Measurements from ENCODE around the gene TSFM. TPM values are rescaled to one million over a fixed set of nuclear protein-coding genes. Genes with fewer than 3 reads are reported as not detected.
A peak's percentile ranks its signal among the peaks of the same experiment; 100 is the strongest.

The TSFM gene
- total and polyA plus RNA-seq, 11 donors, result 37.6 to 80.8 (median 45.4) TPM

DNA sequence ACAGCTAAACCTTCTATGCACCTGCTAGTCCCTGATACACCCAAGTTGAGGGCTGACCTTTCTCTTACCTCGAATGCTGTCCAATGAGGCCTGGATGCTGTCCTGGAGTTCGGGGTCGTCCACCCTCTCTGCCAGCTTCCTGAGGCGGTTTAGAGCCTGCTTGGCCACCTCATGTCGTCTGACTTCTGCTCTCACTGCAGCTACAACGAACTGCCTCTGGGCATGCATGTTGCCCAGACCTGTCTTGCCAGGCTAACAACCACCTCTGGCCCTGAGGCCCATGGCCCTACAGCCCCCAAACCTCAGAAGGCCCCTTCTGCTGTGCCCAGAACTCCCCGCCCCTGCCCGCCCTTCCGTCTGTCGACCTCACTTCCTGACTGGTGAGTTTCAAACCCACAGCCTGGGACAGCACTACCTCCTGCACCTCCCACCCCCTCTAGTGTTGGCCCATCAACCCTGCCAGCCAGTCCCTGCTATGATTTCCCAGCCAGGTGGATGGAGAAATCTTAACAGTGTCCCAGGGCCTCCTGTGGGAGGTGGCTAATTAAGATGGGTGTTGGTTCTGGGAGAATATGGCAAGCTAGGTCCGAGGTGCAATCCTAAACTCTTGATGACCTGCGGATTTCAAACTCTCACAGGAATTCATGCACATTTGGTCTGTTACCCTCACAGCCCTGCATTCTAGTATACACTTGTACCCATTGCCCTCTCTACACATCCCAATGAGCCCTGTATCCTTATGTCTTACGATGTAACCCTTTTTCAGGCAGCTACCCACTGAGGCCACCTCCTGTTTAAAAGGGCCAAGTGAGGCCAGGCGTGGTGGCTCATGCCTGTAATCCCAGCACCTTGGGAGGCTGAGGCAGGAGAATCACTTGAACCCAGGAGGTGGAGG lies 40.5 kb upstream of the TSFM start:
- intact Hi-C loops (cut with DNase I), result no loop called here
- peak overlapping the region in 7 of 12 donors; percentile 16 to 63 (median 25) for H3K4me3 ChIP-seq
- peaks cover 0 to 11% (median 8%) of the 10 kb centered on the region in 9 donors for H3K36me3 ChIP-seq
- H3K9me3 ChIP-seq, result no peaks in the 10 kb centered on the region
- TF ChIP-seq POLR2A (IDR thresholded peaks at IDR 0.05), result no peak
- TF ChIP-seq, protein P1, sequence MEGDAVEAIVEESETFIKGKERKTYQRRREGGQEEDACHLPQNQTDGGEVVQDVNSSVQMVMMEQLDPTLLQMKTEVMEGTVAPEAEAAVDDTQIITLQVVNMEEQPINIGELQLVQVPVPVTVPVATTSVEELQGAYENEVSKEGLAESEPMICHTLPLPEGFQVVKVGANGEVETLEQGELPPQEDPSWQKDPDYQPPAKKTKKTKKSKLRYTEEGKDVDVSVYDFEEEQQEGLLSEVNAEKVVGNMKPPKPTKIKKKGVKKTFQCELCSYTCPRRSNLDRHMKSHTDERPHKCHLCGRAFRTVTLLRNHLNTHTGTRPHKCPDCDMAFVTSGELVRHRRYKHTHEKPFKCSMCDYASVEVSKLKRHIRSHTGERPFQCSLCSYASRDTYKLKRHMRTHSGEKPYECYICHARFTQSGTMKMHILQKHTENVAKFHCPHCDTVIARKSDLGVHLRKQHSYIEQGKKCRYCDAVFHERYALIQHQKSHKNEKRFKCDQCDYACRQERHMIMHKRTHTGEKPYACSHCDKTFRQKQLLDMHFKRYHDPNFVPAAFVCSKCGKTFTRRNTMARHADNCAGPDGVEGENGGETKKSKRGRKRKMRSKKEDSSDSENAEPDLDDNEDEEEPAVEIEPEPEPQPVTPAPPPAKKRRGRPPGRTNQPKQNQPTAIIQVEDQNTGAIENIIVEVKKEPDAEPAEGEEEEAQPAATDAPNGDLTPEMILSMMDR (IDR thresholded peaks at IDR 0.05), result no peak
- WGBS, 4 donors, result 50 to 61% (median 52%) methylated on average over 12 to 14 of the region's 14 CpGs
- peak in 1 of 5 donors; percentile 51 for DNase-seq
- peak overlapping the region in 9 of 12 donors; percentile 43 to 75 (median 60) for H3K27ac ChIP-seq
- H3K4me1 ChIP-seq, result peaks cover 7 to 66% (median 24%) of the 10 kb centered on the region in 12 donors
- H3K27me3 ChIP-seq, result peaks cover 12 to 43% (median 22%) of the 10 kb centered on the region in 9 donors
- ATAC-seq, result no peak

DNA sequence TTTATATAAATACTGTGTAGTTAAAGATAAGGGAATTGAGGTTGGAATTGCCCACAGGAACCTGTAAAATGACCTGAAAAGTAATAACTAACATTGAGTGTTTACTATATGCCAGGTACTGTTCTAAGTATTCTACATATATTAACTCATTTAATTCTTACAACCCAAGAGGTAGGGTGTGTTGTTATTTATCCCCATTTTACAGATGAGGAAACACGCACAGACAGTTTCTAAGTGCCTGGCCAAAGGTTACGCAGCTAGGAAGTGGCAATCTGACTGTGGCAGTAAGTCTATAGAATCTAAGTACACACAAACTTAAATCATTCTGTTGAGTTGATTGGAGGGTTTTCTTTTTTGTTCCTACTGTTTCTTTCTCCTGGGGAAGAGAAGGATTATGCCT lies 38.8 kb upstream of the TSFM start:
- DNase-seq, result no peak
- H3K4me3 ChIP-seq, result peak overlapping the region in 2 of 12 donors; percentile 82 to 97

DNA sequence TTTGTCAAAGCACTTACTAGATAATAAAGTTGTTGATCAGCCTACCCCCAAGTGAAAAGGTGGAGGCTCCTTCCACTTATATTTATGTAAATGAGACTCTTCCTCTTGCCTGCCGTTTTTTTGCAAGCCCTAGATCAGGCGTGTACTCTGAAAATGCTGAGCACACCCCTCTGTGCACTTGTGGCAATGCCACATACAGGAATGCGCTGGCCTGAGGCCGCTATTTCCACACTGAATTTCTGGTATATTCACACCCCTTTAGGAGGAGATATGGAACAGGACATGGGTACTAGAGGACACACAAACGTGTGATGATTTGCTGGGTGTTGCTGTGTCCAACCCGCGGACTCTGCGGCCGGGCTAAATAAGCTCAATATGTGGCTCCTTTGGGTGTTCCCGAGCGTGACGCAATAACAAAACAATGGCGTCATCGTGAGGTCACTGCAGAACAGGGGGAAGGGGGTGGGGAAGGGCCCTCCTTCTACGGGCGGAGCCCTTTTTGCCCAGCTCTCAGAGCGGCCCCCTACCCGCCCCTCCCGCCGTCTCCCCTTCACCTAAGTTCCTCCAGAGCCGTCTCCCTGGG lies 38.3 kb upstream of the TSFM start:
- ATAC-seq, result peak; percentile 43 to 71 (median 65)
- intact Hi-C loops (cut with DNase I), result no loop called here
- Histone ChIP-seq H3K4me1 (peaks cover 0 to 54% (median 10%) of the 10 kb centered on the region in 12 donors), H3K27me3 (peaks cover 0 to 21% (median 4%) of the 10 kb centered on the region in 9 donors), H3K9me3 (no peaks in the 10 kb centered on the region), H3K36me3 (peaks cover 0 to 33% (median 30%) of the 10 kb centered on the region in 9 donors), H3K27ac (peak overlapping the region; percentile 91 to 98 (median 97)), H3K4me3 (peak overlapping the region; percentile 65 to 97 (median 84))
- 12 to 14% (median 13%) methylated on average over 18 to 21 of the region's 21 CpGs for WGBS, 4 donors
- DNase-seq, result peak; percentile 66 to 75 (median 74)
- TF ChIP-seq, protein P1 (IDR thresholded peaks at IDR 0.05), result no peak
- TF ChIP-seq POLR2A (IDR thresholded peaks at IDR 0.05), result no peak

More for the DNA sequence above, 38.8 kb upstream of the TSFM start:
- 90 to 98% (median 94%) methylated on average over 2 of the region's 2 CpGs for WGBS, 4 donors
- Histone ChIP-seq H3K9me3 (no peaks in the 10 kb centered on the region), H3K36me3 (peaks cover 0 to 27% (median 25%) of the 10 kb centered on the region in 9 donors), H3K27me3 (peaks cover 0 to 26% (median 5%) of the 10 kb centered on the region in 9 donors), H3K27ac (peak overlapping the region in 7 of 12 donors; percentile 94 to 98 (median 97)), H3K4me1 (peaks cover 0 to 56% (median 12%) of the 10 kb centered on the region in 12 donors)
- no peak for TF ChIP-seq POLR2A (IDR thresholded peaks at IDR 0.05)
- TF ChIP-seq, protein P1 (IDR thresholded peaks at IDR 0.05), result no peak
- intact Hi-C loops (cut with DNase I), result no loop called here
- ATAC-seq, result no peak
